NCI-H2196 treated with DMSO at 0.1 percent for 48 hours (cell line): ENCODE measurements around the gene CPNE4.
"Not testable (repeated sequence)": the region's sequence is repeated elsewhere in the genome, so short reads cannot be mapped to it uniquely, and the experiment has no call there.

Experiments used
- DNase-seq: peaks from one replicate; lab custom pipeline; 2025; ENCODE audit not compliant: unreplicated experiment; lab: John Stamatoyannopoulos, UW

The CPNE4 gene

GRCh38 chr3:131963442-131963841 lies 71.4 kb downstream of the CPNE4 start:
- DNase-seq = not testable (repeated sequence)

- no peak for DNase-seq
Observed at GRCh38 chr3:131962982-131963381, 71.8 kb downstream of the CPNE4 start.

- no peak for DNase-seq
Observed at GRCh38 chr3:131960324-131960723, 74.5 kb downstream of the CPNE4 start.

DNA sequence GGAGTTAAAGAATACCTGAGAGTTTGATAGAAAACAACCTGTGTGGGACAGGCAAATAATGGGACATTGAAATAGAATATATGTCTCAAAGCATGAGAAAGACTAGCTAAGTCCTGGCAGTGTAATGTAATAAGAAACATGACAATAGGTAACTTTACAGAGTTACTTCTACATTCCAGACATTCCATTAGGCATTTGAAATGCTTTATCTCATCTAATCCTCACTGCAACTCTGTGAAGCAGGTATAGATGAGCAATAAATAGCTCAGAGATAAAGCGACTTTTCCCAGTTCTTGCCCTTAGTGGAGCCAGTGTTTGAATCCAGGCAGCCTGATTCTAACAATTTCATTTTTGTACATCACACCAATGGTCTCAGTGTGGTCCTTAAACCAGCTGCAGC lies 76.8 kb downstream of the CPNE4 start:
- DNase-seq = no peak

GRCh38 chr3:131957511-131957910 lies 77.3 kb downstream of the CPNE4 start:
- no peak for DNase-seq

GRCh38 chr3:131948806-131949205 lies 86.0 kb downstream of the CPNE4 start:
- DNase-seq = no peak

GRCh38 chr3:131944676-131945075 lies 90.1 kb downstream of the CPNE4 start:
- DNase-seq = no peak

DNA sequence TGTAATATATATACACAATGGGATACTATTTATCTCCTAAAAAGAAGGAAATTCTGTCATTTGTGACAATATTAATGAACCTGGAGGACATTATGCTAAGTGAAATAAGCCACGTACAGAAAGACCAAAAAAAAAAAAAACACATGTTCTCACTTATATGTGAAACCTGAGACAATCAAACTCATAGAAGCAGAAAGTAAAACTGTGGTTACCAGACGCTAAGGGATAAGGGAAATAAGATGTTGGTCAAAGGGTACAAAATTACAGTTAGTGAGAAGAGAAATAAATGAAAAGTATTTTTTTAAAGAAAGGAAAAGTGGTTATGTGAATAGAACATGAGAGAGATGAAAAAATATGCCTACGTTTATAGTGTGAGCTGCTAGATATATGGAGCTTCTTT lies 101.1 kb downstream of the CPNE4 start:
- no peak for DNase-seq

DNA sequence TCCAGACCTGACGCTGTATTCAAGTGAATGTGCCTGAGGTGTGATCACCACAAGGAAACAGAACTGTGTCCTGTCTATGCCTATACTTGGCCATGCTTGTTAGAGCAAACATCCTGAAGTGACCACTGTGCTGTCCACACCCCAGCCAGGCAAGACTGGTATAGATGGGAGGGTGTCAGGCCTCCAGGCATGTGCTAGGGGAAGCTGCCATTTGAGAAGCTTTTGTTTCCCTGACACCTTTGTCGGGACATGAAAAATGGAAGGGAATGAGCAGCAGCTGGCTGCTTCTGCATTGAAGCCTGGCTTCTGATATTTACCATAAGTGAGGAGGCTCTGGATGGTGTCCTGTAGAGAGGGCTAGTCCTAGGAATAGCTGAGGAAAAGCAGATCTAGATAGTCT lies 106.2 kb downstream of the CPNE4 start:
- no peak for DNase-seq

GRCh38 chr3:131925571-131925970 lies 109.2 kb downstream of the CPNE4 start:
- DNase-seq = no peak

DNA sequence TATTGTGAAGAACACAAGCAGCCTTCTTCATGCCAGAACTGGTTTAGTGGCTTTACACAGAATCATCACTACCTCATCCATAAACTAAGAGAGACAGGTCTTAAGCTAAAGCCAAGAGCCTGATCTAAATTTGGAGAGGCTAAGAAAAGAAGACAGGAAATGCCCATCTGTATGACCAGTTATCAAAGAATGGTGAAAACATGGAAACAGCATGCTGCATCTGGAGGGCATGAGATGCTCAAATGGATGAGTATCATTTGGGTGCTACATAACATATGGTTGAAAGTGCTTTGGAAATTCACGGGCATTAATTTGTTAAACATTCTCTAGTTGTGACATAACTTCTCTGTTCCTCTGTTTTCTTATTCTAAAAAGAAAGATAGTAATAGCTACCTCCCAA lies 112.5 kb downstream of the CPNE4 start:
- DNase-seq = no peak

- no peak for DNase-seq
Observed at GRCh38 chr3:131917006-131917405, 117.8 kb downstream of the CPNE4 start.

- DNase-seq = no peak
Observed at GRCh38 chr3:131914090-131914691, 120.6 kb downstream of the CPNE4 start.

DNA sequence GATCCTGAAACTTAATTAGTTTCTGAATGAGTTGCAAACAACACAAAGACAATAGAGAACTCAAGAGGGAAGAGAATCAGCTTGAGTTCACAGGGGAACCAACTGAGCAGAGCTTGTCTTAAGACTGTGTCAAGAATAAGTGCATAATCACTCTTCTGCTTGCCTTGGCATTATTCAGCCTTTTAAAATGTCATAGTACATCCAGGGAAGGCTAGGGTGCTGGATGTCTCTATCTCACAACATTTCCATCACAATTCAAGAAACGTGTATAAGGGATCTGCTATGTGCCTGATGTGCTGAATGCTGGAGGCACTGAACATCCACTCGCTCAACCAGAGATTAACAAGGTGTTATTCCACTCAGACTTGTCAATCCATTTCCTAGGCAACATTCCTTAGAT lies 122.6 kb downstream of the CPNE4 start:
- DNase-seq = no peak

DNA sequence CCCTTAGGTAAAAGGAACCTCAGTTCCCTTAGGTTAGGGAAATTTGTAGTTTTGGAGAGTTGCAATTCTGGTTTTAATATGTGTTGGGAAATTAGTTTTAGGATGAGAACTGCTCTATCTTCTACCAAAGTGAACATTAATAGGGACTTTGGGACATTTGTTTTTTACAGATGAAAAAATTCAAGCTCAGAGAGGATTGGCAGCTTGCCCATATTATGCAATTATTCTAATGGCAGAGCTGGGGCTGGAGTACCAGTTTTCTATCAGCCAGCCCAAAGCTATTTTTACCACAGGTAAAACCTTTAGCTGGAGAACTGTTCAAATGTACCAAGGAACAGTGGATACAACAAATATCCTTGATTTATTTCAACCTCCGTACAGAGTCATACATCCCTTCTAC lies 127.0 kb downstream of the CPNE4 start:
- DNase-seq = no peak

GRCh38 chr3:131903988-131904415 lies 130.8 kb downstream of the CPNE4 start:
- DNase-seq = no peak

DNA sequence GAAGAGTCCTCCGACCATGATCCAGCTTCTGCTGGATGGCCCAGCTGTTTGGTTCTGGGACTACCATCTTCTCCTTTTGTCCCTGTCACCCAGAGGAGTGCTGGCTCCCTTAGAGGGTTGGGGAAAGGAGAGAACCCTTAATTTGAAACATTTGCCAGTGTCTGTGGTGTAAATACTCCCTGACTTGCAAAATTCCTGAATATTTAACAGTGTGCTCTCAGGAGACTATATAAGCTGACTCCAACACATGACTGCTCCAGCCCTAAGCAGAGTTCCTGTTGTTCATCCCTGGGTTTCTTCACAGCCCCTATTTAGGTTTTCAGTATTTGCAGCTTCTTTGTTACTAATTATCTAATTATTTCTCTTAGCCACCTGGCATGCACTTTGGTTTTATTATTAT lies 133.1 kb downstream of the CPNE4 start:
- no peak for DNase-seq

- DNase-seq = no peak
Observed at GRCh38 chr3:131900891-131901290, 133.9 kb downstream of the CPNE4 start.

GRCh38 chr3:131899021-131899420 lies 135.8 kb downstream of the CPNE4 start:
- no peak for DNase-seq

GRCh38 chr3:131898346-131898745 lies 136.5 kb downstream of the CPNE4 start:
- DNase-seq = no peak

DNA sequence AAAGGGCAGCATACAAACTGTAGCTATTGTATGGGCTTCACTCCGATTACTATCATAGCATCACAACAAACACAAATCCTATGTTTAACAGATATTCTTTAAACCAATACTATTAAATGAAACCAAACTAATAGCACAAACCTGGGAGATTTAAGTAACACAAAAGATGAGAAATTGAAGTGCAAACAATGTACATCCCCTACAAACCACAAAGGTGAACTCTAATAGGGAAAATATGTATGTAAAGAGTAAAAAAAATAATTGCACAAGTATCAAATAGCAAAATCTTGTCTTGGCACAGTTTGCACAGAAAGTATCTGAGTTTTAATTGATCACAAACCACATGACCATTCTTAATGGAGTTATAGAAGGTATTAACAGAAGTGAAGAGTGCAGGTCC lies 138.5 kb downstream of the CPNE4 start:
- no peak for DNase-seq

DNA sequence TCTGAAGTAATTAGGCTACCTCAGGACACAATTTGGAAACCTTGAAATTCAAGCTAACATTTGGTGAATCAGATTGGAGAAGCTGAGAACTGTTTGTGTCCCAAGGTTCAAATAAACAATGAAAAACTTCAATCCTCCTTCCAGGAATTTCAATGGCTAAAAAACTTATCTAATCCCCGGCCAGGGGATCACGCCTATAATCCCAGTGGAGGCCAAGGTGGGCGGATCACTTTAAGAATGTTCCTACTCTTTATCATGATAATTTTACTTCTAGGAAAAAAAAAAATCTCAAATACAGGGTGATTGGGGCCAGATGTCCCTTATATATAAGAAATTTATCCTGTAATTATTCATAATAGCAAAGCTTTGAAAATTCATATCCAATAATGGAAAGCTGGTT lies 139.0 kb downstream of the CPNE4 start:
- DNase-seq = no peak

DNA sequence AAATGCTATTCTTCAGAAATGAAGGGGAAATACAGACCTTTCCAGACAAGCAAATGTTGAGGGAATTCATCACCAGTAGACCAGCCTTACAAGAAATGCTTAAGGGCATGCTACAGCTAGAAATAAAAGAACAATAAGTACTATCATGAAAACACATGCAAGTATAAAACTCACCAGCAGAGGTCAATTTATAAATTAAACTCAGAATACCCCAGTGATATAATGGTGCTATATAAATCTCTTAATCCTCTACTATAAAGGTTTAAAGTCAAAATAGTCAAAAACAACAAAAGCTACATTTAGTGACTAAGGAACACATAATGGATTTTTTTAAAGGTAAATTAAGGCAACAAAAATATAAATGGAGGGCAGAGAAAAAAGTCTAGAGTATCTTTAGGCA lies 142.5 kb downstream of the CPNE4 start:
- no peak for DNase-seq

GRCh38 chr3:131885871-131886270 lies 148.9 kb downstream of the CPNE4 start:
- DNase-seq = not testable (repeated sequence)
